Non-pigmented ciliary epithelial cell (primary cell): ENCODE data around the gene KIAA1328.
"Not testable (repeated sequence)": the region's sequence is repeated elsewhere in the genome, so short reads cannot be mapped to it uniquely, and the experiment has no call there.

Experiments used
- DNase-seq: peaks from one replicate; pipeline ENCODE4 v3.0.0-alpha.2; 2010; ENCODE audit warnings: low read depth

KIAA1328 gene

DNA sequence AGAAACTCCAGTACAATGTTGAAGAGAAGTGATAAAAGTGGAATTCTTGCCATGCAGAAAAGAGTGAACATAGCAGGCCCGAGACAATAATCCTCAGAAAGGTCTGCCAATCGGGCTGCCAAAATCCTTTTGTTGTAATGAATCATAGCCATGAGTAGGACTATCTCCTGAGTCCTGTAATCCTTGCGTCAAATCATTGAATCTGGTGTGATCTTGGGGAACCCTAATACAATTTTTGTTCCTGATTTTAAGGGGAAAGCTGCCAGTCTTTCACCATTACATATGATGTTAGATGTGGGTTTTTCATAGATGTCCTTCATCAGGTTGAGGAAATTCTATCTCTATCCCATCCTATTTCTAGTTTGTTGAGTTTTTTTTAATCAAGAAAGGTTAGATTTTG is 2.4 kb upstream of the KIAA1328 start:
- DNase-seq, result no peak

DNA sequence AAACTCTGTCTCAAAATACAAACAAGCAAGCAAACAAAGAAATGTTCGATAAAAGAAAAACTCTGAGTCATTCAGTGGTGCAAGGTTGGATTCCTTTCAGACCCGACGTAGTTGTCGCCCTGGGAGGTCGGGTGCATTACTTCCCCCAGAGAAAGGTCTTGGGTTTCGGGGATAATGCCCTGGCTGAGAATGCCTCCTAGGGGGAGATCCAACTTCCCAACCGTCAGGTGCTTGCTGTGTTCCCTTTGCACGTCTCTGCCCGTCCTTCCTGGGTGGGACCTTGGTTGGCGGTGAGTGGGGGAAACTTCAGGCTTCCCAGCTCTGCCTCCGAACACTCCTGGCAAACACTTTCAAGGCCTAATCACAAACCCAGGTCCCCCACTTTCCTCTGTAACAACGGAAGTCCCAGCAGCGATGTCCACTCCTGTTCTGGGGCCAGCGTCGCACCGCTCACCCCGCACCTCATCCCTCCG is 734 bp upstream of the KIAA1328 start:
- DNase-seq, result no peak

DNA sequence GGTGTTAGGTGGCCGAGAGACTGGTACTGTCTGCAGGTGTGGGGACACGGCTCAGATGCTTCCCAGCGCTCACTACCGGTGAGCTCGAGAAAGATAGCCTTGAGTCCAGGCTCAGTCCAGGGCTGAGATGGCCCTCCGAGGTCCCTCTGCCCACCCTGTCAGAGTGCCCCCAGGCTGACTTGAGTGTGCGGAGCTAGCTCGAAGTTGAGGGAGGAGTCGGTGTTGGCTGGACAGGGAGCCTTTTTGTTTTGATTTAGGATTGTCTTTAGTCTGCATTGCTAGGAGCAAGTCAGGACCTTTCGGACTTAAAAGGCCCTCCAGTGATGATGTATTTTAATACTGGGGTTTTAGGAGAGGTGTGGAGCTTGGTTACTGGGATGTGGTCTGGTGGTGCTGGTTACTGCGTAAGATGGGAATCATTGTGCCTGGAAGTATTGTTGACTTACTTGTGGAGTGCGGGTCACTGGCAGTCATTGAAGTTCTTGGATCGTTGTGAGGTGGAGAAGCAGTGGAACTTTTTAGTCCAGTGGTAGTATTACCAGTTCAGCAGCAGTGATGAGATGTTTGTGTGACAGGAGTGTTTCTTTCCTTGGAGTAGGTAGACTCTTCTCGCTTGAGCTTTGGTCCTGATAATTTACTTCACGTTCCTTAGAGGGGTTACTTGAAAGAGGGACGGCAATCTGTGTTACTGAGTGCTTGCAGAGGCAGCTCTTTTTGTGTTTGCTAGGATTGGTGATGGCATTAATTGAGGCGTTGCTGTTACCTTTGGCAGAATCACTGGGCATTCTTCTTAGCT is 633 bp downstream of the KIAA1328 start:
- DNase-seq, result no peak

DNA sequence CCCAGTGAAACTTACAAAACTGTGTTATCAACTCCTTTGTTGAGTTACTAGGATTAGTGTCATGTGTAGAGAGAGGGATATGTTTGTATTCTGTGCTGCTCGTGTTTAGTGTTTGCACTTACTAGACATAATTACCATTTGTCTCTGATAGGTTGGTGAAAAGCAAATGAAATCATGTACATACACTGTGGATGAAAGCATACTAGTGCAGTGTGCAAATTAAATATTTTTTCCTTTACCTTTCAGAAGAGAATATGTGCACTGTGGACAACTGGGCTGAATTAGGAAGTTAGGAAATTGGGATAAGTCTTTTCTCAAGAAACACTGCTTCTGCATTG is 1.2 kb downstream of the KIAA1328 start:
- DNase-seq, result no peak

DNA sequence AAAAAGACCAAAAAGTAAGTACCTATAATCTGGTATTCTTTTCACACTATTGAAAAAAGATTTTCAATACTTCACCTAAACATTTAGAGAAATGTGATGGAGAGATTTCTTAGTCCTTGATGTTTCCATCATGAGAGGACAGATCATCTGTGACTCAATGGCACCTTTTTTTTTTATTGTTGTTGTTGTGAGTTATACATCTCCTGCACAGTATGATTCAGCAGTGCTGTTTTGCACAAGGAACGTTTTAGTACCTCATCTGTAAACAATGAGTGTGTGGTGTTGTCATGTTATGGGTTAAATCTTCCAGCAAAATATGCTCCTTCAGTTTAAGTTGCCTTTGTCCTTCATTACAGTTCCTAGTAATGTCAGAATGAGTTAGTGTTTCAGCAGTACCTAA is 2.2 kb downstream of the KIAA1328 start:
- DNase-seq, result no peak

DNA sequence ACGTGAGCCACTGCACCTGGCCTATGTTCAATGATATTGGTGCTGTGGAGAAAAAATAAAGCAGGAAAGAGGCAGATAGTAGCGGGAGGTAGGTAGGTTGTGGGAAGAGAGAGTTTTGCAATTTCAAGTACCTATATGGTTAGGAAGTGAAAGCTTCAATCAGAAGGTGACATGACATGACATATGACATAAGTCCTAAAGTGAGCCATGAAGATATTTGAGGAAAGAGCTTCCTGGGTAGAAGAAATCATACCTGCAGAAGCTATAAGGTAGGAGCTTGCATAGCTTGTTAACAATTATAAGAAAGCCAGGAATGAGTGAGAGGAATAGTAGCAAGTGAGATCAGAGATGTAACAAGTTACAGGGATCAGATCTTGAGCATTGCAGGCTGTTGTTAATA is 4.2 kb downstream of the KIAA1328 start:
- no peak for DNase-seq

DNA sequence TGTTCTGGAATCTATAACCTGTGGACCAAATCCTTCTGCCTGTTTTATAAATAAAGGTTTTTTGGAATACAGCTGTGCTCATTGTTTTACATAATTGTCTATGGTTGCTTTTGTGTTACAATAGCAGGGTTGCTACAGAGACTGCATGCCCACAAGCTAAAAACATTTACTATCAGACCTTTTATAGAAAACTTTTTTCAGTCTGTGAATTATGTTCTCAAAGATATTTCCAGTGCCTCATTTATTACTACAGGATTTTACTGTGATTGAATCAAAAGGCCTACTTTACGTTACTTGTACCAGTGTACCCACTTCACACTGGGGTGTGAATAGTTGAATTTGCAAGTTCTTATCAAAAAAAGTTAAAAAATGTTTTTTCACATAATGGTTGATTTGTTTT is 7.0 kb downstream of the KIAA1328 start:
- DNase-seq, result no peak

DNA sequence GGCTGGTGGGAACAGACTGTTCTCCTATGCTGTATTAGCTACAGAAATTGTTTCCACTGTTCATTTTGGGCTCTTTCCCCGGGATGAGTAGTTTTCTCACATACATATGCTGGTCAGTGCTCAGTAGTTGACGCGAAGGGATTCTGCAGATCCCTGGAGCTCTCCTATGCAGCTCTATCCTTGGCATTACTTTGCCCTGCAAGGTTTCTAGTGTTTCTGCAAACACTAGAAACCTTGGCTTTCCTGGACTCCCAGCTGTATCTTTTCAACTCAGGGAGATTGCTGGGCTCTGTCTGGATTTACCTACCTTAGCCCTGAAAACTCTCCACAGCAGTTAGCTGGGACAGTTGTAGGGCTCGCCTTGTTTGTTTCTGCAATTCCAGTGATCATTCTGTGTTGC is 10.9 kb downstream of the KIAA1328 start:
- DNase-seq, result no peak

DNA sequence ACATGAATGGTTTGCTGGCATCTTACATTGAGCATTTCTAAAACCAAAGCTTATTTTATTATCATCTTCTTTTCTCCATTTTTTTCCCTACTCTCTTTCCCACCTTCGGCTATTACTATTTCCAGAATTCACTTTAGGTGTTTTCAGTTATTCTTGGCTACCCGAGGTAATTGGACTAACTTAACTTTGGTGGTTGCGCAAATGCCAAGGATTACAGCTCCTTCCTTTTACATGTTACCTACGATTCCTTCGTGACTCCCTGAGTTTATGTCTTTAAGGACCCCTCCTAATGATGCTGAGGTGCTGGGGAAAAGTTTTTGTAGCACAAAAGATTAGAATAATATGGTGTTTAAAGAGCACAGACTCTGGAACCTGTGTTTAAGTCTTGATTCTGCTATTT is 14.3 kb downstream of the KIAA1328 start:
- DNase-seq, result no peak

DNA sequence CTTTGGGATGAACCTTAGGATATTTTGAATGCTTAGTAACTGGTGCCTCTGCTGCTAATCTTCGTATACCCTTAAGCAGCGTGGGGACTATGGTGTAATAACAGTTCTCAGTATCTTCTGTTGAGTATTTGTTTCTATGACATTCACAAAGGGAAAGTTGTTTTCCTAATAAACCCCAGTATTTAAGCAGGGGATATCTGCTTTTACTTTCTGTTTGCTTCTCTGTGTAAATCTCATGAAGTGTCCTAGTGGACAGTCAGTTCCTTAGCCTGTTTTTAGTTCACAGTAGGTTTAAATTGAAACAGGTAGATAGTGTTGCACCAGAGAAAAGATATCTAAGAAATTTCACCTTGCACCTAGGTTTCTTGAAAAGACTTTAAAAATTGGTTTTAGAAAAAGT is 14.9 kb downstream of the KIAA1328 start:
- no peak for DNase-seq

DNA sequence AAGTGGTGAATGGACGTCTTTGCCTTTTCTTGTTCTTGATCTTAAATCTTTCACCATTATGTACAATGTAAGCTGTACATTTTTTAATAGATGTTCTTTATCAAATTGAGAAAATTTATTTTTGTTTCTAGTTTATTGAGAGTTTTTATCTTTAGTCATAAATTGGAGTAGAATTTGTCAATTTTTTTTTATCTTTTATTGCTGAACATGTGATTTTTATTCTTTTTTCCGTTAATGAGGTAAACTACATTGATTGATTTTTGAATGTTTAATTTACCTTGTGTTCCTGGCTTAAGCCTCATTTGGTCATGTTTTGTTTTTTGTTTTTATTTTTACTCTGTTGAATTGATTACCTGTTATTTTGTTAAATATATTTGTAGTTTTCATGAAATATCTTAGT is 19.7 kb downstream of the KIAA1328 start:
- no peak for DNase-seq

DNA sequence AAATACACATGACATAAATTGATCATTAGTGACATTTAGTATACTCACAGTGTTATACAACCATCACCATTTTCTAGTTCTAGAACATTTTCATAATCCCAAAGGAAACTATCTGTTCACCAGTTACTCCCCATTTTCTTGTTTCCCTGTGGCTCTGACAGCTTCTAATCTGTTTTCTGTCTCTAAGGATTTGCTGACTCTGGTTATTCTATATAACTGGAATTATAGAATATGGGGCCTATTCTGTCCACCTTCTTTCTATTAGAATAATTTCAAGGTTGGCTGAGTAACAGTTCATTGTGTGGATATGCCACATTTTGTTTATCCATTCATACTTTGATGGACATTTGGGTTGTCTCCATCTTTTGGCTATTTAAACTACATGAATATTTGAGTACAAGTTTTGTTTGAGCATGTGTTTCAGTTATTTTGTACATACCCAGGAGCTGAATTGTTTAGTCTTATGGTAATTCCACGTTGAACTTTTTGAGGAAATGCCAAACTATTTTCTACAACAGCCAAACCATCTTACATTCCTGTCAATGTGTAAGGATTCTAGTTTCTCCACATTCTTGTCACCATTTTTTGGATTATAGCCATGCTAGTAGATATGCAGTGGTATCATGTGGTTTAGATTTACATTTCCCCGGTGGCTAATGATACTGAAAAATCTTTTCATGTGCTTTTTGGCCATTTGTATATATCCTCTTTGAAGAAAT is 20.5 kb downstream of the KIAA1328 start:
- DNase-seq, result no peak

DNA sequence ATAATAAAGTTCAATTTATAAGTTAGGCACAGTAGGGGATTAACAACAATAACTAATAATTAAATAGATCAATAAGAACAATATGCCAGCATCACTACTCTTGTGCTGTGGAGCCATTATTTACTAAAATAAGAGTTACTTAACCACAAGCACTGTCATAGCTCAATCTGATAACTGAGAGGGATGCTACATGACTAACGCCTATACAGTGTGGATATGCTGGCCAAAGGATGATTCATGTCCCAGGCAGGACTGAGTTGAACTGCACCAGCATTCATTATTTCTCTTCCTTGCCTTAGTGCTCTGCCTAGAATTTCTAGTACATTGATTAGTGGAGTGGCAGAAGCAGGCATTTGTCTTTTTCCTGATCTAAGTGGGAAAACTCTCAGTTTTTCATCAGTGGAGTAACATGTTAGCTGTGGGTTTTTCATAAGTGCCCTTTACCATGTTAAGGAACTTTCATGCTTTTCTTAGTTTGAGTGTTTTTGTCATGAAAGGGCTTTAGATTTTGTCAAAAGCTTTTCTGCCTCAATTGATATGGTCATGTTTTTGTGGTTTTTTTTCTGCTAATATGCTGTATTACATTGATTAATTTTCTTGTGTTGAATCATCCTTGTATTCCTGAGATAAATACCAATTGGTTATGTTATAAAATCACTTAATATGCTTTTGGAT is 21.7 kb downstream of the KIAA1328 start:
- DNase-seq, result peak; percentile 91

DNA sequence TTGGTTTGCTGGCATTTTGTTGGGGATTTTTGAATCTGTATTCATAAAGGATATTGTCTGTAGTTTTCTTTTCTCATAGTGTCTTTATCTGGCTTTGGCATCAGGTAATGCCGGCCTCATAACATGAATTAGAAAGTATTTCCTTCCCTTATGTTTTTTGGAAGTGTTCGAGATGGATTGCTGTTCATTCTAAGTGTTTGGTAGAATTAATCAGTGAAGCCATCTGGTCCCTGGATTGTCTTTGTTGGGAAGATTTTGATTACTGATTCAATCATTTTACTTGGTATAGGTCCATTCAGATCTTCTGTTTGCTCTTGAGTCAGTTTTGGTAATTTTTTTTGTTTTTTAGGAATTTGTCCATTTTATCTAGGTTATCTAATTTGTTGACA is 22.3 kb downstream of the KIAA1328 start:
- DNase-seq, result no peak

DNA sequence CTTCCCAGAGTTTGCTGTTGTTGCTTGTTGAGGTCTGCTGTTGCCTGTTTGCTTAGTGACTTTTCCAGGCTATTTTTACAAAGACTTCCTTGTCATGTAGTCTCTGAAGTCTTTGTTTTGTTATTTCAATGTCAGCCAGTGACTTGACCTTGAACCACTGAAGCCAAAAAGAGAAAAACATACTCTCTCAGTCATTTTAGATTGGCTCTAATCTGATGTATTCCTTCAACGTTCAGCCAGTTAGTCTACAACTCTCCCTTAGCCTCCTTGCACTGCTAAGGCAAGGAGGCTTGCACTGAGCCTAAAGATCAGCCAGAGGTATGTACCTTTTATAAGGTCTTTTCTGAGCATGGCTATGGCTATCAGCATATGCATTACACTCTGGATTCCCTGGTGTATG is 27.9 kb downstream of the KIAA1328 start:
- no peak for DNase-seq

DNA sequence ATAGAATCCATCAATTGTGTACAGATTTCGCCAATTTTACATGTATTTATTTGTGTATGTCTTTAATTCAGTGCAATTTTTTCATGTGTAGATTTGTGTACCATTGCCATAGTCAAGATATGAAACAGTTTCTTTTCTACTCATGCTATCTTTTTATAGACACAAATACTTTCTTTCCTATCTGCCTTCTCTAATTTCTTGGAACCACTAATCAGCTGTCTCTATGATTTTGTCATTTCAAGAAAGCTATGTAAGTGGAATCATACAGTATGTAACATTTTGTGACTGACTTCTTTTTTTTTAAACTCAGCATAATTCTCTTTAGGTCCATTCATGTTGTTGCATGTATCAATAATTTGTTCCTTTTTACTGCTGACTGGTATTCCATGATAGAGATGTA is 33.3 kb downstream of the KIAA1328 start:
- no peak for DNase-seq

DNA sequence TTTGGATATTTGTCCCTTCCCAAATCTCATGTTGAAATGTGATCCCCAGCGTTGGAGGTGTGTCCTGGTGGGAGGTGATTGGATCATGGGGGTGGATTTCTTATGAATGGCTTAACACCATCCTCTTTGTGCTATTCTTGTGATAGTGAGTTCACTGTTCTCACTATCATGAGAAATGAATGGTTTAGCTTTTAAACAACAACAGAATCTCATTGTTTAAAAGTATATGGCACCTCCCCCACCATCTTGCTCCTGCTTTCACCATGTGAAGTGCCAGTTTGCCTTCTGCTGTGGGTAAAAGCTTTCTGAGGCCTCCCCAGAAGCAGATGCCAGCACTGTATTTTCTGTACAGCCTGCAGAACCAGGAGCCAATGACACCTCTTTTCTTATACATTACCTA is 38.1 kb downstream of the KIAA1328 start:
- no peak for DNase-seq

DNA sequence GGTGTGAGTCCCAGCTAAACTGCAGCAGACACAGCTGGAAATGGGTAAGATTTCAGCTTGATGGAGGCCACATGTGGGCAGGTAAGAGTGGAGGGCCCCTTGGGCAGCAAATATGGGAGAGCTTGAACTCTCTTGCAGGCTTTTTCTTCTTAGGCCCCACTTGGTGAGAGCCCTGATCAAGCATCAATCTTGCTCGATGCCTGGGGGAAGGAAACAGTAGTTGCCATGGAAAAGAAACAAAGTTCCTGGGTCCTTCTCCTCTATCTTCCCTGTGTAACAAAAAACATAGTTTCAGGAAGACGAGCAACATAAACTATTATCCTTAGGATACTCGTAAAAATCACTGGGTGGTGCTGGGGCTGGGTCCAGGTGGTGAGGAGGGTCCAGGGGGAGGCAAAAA is 42.9 kb downstream of the KIAA1328 start:
- DNase-seq, result no peak

DNA sequence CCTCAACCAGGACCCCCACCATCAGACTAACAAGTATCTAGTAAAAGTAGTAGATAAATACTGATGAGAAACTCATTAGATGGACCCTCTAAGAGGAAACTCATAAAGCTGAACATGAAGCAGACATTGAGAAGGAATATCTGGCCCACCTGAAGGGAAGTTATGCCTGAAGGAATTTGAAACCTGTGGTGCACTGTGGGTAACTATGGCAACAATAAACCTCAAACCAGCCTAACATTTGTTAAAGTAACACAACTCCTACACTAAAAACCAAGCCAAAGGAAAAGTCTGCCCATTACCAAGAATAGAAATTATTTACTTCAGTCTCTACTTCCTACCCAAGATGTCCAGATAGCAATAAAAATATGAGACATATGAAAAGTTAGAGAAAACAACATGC is 43.4 kb downstream of the KIAA1328 start:
- no peak for DNase-seq

DNA sequence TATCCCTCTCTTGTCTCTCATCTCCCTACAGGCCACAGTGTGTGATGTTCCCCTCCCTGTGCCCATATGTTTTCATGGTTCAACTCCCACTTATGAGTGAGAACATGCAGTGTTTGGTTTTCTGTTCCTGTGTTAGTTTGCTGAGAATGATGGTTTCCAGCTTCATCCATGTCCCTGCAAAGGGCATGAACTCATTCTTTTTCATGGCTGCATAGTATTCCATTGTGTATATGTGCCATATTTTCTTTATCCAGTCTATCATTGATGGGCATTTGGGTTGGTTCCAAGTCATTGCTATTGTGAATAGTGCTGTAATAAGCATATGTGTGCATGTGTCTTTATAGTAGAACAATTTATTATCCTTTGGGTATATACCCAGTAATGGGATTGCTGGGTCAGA is 44.9 kb downstream of the KIAA1328 start:
- not testable (repeated sequence) for DNase-seq

DNA sequence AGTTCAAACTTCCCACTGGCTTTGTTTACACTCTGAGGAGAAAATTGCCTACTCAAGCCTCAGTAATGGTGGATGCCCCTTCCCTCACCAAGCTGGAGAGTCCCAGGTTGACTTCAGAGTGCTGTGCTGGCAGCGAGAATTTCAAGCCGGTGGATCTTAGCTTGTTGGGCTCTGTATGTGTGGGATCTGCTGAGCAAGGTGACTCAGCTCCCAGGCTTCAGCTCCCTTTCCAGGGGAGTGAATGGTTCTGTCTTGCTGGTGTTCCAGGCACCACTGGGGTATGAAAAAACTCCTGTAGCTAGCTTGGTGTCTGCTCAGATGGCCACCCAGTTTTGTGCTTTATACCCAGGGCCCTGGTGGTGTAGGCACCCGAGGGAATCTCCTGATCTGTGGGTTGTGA is 50.9 kb downstream of the KIAA1328 start:
- DNase-seq, result not testable (repeated sequence)

DNA sequence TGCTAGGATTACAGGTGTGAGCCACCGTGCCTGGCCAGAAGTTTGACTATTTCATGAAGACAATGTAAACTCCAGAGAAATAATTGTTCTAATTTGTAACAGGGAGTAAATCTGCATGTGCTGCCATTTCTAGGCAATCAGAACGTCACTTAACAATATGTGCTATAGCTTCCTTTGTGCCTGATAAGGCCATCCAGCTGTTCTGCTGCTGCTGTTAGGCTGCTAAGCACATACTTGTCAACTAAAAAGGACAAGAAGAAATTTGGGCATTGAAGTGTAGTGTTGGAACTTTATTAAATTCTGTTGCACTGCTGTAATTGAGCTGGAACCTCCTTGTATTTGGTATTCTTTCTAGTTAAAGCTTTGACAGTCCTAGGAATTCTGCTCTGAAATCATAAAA is 57.1 kb downstream of the KIAA1328 start:
- no peak for DNase-seq

DNA sequence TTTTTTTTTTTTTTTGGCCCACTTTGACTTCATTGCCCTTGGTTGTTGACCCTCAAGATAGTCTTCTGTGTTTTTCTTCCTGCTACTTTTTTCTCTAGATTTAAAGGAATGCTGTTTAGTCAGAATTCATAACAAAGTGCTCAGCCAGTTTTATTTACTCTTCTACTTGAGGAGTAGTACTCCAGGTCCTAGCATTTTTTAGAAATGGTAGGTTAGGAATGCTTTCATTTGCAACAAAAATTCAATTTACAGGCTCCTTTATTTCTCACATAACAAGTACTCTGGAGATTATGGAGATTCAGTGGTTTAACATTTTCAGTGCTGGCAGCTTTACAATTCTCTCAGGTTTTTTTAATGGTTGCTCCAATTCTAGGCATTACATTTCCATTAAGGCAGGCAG is 58.2 kb downstream of the KIAA1328 start:
- DNase-seq, result no peak
